Aorta (tissue), 5 donors: Measurements from ENCODE around the gene OR5AL1. TPM values are rescaled to one million over a fixed set of nuclear protein-coding genes. Genes with fewer than 3 reads are reported as not detected.
"Not testable (repeated sequence)": the region's sequence is repeated elsewhere in the genome, so short reads cannot be mapped to it uniquely, and the experiment has no call there.

Experiments used
- ATAC-seq: fragments of 200-7000 bp; cut with Tn5 transposase; one replicate; pipeline ENCODE4 v1.9.1; 2022; ENCODE audit warnings: moderate library complexity; ENCODE audit not compliant: low FRiP score
- DNase-seq, 2 donors: peaks; one replicate each; pipeline ENCODE4 v3.0.0-alpha.2; 2020
- H3K27ac ChIP-seq, 2 donors: one replicate each; pipeline ENCODE4 v1.5.1; 2013; ENCODE audit warnings: low read length in 2 of 2, mild to moderate bottlenecking in 2 of 2, moderate library complexity in 2 of 2, control low read depth in 1 of 2, inconsistent platforms in 1 of 2, low read depth in 1 of 2
- H3K27me3 ChIP-seq, 2 donors: one replicate each; pipeline ENCODE4 v1.6.1; 2013; ENCODE audit warnings: control low read depth in 1 of 2, low read length in 1 of 2, mild to moderate bottlenecking in 1 of 2, moderate library complexity in 1 of 2; ENCODE audit not compliant: insufficient read depth in 2 of 2, control insufficient read depth in 1 of 2
- H3K36me3 ChIP-seq, 2 donors: one replicate each; pipeline ENCODE4 v1.6.1; 2013; ENCODE audit warnings: control low read depth in 1 of 2, low read length in 1 of 2, mild to moderate bottlenecking in 1 of 2; ENCODE audit not compliant: insufficient read depth in 2 of 2, control insufficient read depth in 1 of 2
- H3K4me1 ChIP-seq, 2 donors: one replicate each; pipeline ENCODE4 v1.6.1; 2013; ENCODE audit warnings: low read length in 2 of 2, control low read depth in 1 of 2, mild to moderate bottlenecking in 1 of 2, moderate library complexity in 1 of 2; ENCODE audit not compliant: insufficient read depth in 2 of 2, control insufficient read depth in 1 of 2
- H3K4me3 ChIP-seq, 2 donors: one replicate each; pipeline ENCODE4 v1.5.1; 2013; ENCODE audit warnings: low read length in 2 of 2, control low read depth in 1 of 2, mild to moderate bottlenecking in 1 of 2
- H3K9me3 ChIP-seq: one replicate; pipeline ENCODE4 v1.6.1; 2013; ENCODE audit warnings: mild to moderate bottlenecking, low read length; ENCODE audit not compliant: control insufficient read depth
- WGBS, 2 donors: extraction: QIAGEN DNeasy Blood & Tissue Kit; methylation state at CpG; one replicate each; pipeline ENCODE4 v1.1.7; 2013; 5-methylcytosine and 5-hydroxymethylcytosine counted together
- intact Hi-C, 2 donors: fragments of 100-400 bp; cut with DNase I; formaldehyde crosslinking; loops; one replicate each; pipeline versions ENCODE4 v1.14.2 to v1.15.0; 2022
- long read RNA-seq, 2 donors: library from polyadenylated mRNA; unstranded; transcript quantifications; one replicate each; pipeline ENCODE4 v2.0.0, GENCODE V29; 2020 to 2021
- polyA plus RNA-seq, 2 donors: library from polyadenylated mRNA; stranded (reverse); fragments of 200-250 nt; gene quantifications; one replicate each; pipeline ENCODE4 v1.2.3, GENCODE V29; 2013
- total RNA-seq, 2 donors: library from RNA; stranded (reverse); fragmentation: NEBNext Ultra II Directional; extraction: Animal tissue kit (Norgen Biotek cat#: 25700); gene quantifications; one replicate each; pipeline ENCODE4 v1.2.1, GENCODE V29; 2021
- donor health status: healthy with polysubstance abuse.
- donor health status: Bipolar disorder and iron deficiency.
- donor health status: DM: no; HTN: no; CAD: no.
- donor health status: DM: no; HTN: no; CAD: no.
- donor health status: DM: yes; HTN: yes; CAD: no.

OR5AL1 gene
- total RNA-seq, result not detected
- not detected for polyA plus RNA-seq
- long read RNA-seq, donor 1, result 0 reads
- long read RNA-seq, donor 2, result 0 reads

GRCh38 chr11:56412396-56412795, at the start of gene OR5AL1:
OR5AL1 (plus strand) TSS chr11:56412696.
- Histone ChIP-seq H3K9me3 (no peaks in the 10 kb centered on the region), H3K4me1 (no peaks in the 10 kb centered on the region), H3K27me3 (no peaks in the 10 kb centered on the region), H3K4me3 (no peak within 1 kb of the TSS), H3K27ac (no peak within 1 kb of the TSS), H3K36me3 (no peaks in the 10 kb centered on the region)
- no peak for DNase-seq
- intact Hi-C loops, result no loop called here
- ATAC-seq, result no peak
- 78 to 81% methylated on average over 1 of the region's 1 CpG for WGBS, 2 donors

- no peak within 1 kb of the TSS for H3K27ac ChIP-seq
- intact Hi-C loops, result no loop called here
- ATAC-seq (no peak), DNase-seq (no peak)
- no peaks in the 10 kb centered on the region for H3K9me3 ChIP-seq
- 81 to 84% methylated on average over 2 of the region's 2 CpGs for WGBS, 2 donors
- no peak within 1 kb of the TSS for H3K4me3 ChIP-seq
- H3K27me3 ChIP-seq, result no peaks in the 10 kb centered on the region
- H3K4me1 ChIP-seq, result no peaks in the 10 kb centered on the region
- H3K36me3 ChIP-seq, result no peaks in the 10 kb centered on the region
Measured at GRCh38 chr11:56375324-56375723, 37.2 kb upstream of the OR5AL1 start, which contains the start of gene OR8U1. OR8U1 (plus strand) TSS chr11:56375624; CDS start chr11:56375624, 0 bp downstream.

- H3K4me1 ChIP-seq, result no peaks in the 10 kb centered on the region
- H3K36me3 ChIP-seq, result no peaks in the 10 kb centered on the region
- H3K27me3 ChIP-seq, result no peaks in the 10 kb centered on the region
- 78 to 80% methylated on average over 2 of the region's 2 CpGs for WGBS, 2 donors
- ATAC-seq (no peak), DNase-seq (no peak)
- H3K9me3 ChIP-seq, result no peaks in the 10 kb centered on the region
- no peak overlapping the region for H3K4me3 ChIP-seq
- intact Hi-C loops, result no loop called here
- H3K27ac ChIP-seq, result no peak overlapping the region
Measured at GRCh38 chr11:56380120-56380519, 32.4 kb upstream of the OR5AL1 start.

- ATAC-seq, result no peak
- intact Hi-C loops, result no loop called here
- H3K27ac ChIP-seq, result no peak overlapping the region
- DNase-seq, result no peak
- no peaks in the 10 kb centered on the region for H3K9me3 ChIP-seq
- WGBS, 2 donors, result 86 to 90% methylated on average over 3 of the region's 3 CpGs
- no peaks in the 10 kb centered on the region for H3K27me3 ChIP-seq
- H3K4me3 ChIP-seq, result no peak overlapping the region
- H3K36me3 ChIP-seq, result no peaks in the 10 kb centered on the region
- H3K4me1 ChIP-seq, result no peaks in the 10 kb centered on the region
Measured at GRCh38 chr11:56394381-56394780, 18.1 kb upstream of the OR5AL1 start.

GRCh38 chr11:56396047-56396446, 16.4 kb upstream of the OR5AL1 start:
- Histone ChIP-seq H3K27me3 (no peaks in the 10 kb centered on the region), H3K4me3 (no peak overlapping the region), H3K9me3 (no peaks in the 10 kb centered on the region), H3K4me1 (no peaks in the 10 kb centered on the region), H3K36me3 (no peaks in the 10 kb centered on the region), H3K27ac (no peak overlapping the region)
- DNase-seq (no peak), ATAC-seq (no peak)
- 60% methylated on average over 3 of the region's 3 CpGs for WGBS, 2 donors
- intact Hi-C loops, result no loop called here

- H3K9me3 ChIP-seq, H3K4me3 ChIP-seq, H3K27me3 ChIP-seq, DNase-seq, intact Hi-C loops, H3K4me1 ChIP-seq, ATAC-seq, H3K36me3 ChIP-seq, H3K27ac ChIP-seq: not testable (repeated sequence)
- 89 to 92% methylated on average over 27 of the region's 27 CpGs for WGBS, 2 donors
Measured at GRCh38 chr11:56401858-56402461, 10.5 kb upstream of the OR5AL1 start.

GRCh38 chr11:56404393-56404792, 8.1 kb upstream of the OR5AL1 start:
- intact Hi-C loops, result no loop called here
- DNase-seq, result no peak
- H3K27ac ChIP-seq, result no peak overlapping the region
- no peaks in the 10 kb centered on the region for H3K36me3 ChIP-seq
- 81 to 92% methylated on average over 2 of the region's 2 CpGs for WGBS, 2 donors
- no peaks in the 10 kb centered on the region for H3K27me3 ChIP-seq
- no peaks in the 10 kb centered on the region for H3K4me1 ChIP-seq
- ATAC-seq, result no peak
- H3K4me3 ChIP-seq, result no peak overlapping the region
- H3K9me3 ChIP-seq, result no peaks in the 10 kb centered on the region

GRCh38 chr11:56410801-56411200, 1.7 kb upstream of the OR5AL1 start:
- ATAC-seq (no peak), DNase-seq (no peak)
- H3K9me3 ChIP-seq, result no peaks in the 10 kb centered on the region
- H3K27ac ChIP-seq, result no peak overlapping the region
- no peaks in the 10 kb centered on the region for H3K27me3 ChIP-seq
- intact Hi-C loops, result no loop called here
- H3K4me3 ChIP-seq, result no peak overlapping the region
- no peaks in the 10 kb centered on the region for H3K36me3 ChIP-seq
- H3K4me1 ChIP-seq, result no peaks in the 10 kb centered on the region

GRCh38 chr11:56453521-56453920, 41.0 kb downstream of the OR5AL1 start:
- intact Hi-C loops, result no loop called here
- WGBS, 2 donors, result 67 to 70% methylated on average over 4 of the region's 4 CpGs
- DNase-seq, result no peak
- H3K36me3 ChIP-seq, result no peaks in the 10 kb centered on the region
- no peak for ATAC-seq
- H3K9me3 ChIP-seq, result no peaks in the 10 kb centered on the region
- no peak overlapping the region for H3K27ac ChIP-seq
- no peaks in the 10 kb centered on the region for H3K27me3 ChIP-seq
- H3K4me1 ChIP-seq, result no peaks in the 10 kb centered on the region
- H3K4me3 ChIP-seq, result no peak overlapping the region
